GM19468 (cell line): ENCODE data around the gene PNPLA8.
"Not testable (repeated sequence)": the region's sequence is repeated elsewhere in the genome, so short reads cannot be mapped to it uniquely, and the experiment has no call there.

Source experiments
- ATAC-seq: cut with Tn5 transposase; IDR thresholded peaks from one replicate; pipeline ENCODE4 v1.9.1; 2021; ENCODE audit warnings: mild to moderate bottlenecking, moderate library complexity, moderate number of reproducible peaks; ENCODE audit not compliant: unreplicated experiment; ENCODE audit errors: extremely low read depth

Gene PNPLA8

GRCh38 chr7:108484137-108484536 is 41.8 kb downstream of the PNPLA8 start:
- ATAC-seq = no peak

- no peak for ATAC-seq
Observed at GRCh38 chr7:108480311-108480710, 45.6 kb downstream of the PNPLA8 start.

DNA sequence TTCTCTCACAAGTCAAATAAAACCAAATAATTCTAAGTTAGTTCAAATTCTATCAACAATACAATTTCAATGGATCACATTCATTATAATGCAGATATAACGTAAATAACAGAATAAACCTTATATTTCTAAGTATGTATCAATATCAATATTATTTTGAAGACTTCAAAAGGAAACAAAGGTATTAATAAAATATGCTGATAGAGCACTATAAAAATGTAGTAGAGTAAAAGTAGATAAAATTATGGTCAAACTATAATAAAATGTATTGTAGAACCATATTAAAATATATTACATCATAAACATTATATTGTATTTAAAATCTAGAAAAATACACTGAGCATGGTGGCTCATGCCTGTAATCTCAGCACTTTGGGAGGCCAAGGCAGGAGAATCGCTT is 46.2 kb downstream of the PNPLA8 start:
- ATAC-seq = no peak

- no peak for ATAC-seq
Observed at GRCh38 chr7:108479118-108479517, 46.8 kb downstream of the PNPLA8 start.

GRCh38 chr7:108468246-108468645 is 57.7 kb downstream of the PNPLA8 start:
- no peak for ATAC-seq

DNA sequence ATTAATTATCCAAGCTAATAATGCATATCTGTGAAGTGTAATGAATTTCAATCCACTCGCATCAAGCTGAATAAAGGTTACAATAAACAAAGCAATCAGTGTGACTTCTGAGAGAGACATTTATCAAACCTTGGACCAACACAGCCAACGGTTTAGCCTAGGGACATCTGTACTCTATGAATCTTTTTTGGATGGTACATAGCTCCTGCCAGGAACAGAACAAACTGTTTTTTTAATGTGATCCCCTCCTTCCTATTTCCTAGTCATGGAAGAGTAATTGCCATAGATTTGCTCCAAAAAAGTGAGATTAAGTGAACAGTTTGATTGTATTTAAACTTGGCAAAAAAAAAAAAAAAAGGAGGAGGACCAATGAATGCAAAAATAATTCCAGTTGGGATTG is 58.5 kb downstream of the PNPLA8 start:
- no peak for ATAC-seq

DNA sequence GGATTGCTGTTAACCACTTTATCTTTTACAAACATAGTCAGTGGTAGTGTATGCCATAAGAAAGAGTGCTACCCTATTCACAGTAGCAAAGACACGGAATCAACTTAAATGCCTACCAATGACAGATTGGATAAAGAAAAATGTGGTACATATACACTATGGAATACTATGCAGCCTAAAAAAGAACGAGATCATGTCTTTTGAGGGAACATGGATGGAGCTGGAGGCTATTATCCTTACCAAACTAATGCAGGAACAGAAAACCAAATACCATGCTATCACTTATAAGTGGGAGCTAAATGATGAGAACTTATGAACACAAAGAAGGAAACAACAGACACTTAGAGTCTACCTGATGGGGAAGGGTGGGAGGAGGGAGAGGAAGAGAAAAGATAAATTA is 59.6 kb downstream of the PNPLA8 start:
- not testable (repeated sequence) for ATAC-seq

- no peak for ATAC-seq
Observed at GRCh38 chr7:108464743-108465142, 61.2 kb downstream of the PNPLA8 start.

DNA sequence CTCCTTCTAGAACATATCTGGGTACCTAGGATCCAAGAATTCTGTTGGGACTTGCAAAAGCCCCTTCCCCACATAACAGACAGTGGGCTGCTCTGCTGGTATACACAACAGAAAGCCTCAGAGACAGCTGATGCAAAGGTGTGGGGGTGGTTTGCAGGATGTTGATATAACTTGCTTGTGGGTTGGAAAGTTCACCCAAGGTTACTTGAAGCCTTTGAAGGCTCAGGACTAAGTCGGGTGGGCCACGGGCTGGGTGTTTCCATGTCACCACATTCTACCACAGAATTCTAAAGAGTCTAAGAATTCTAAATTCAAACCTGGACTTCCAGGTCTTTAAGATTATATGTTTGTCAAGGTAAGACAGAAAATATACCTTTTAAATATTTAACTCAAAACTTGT is 62.3 kb downstream of the PNPLA8 start:
- ATAC-seq = no peak

DNA sequence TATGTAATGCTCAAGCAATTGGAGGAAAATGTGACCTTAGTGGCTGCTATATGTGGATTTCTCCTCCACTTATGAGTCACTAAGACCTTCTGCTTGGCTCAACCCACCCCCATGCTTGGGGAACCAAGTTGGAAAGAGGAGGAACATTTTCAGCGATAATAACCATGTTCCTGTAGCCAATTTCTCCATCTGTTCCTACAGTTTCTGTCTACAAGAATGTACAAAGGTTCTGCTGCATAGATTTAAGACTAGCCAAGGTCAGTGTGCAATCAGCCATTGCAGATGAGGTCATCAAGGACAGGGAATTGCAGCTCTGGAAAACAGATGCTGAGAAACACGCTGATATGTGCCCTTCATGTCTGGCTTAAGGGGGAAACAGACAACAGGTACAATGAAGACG is 64.1 kb downstream of the PNPLA8 start:
- no peak for ATAC-seq

DNA sequence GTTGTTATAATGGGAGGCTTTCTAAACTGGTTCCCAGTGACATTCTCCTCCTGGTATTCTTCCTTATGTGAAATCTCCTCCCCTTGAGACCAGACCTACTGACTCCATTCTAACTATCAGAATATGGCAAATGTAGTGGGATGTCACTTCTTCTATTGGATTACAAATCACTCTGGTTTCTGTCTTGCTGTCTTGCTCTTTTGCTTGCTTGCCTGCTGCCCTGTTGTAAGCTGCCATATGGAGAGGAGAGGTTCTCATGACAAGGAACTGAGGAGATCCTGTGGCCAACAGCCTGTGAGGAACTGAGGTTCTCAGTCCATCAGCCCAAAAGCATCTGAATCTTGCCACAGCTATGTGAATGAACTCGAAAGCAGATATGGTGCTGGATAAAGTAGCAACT is 65.0 kb downstream of the PNPLA8 start:
- ATAC-seq = no peak

- ATAC-seq = no peak
Observed at GRCh38 chr7:108459922-108460551, 65.9 kb downstream of the PNPLA8 start.

DNA sequence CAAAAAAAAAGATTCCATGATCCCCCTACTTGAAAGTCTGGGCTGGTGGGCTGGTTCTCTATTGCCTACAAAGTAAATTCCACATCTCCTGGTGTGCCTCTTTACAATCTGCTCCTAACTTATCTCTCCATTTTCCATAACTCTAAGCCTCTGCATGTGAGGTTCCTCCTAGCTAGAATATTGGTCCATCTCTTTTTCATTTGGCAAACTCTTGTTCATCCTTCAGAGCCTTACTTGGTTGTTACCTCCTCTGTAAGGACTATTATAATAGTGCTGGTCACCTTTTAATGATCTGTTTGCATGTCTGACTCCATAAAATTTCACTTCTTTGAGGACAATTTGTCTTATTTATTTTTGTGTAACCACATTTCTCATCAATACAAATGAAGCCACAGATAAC is 68.1 kb downstream of the PNPLA8 start:
- ATAC-seq = no peak

DNA sequence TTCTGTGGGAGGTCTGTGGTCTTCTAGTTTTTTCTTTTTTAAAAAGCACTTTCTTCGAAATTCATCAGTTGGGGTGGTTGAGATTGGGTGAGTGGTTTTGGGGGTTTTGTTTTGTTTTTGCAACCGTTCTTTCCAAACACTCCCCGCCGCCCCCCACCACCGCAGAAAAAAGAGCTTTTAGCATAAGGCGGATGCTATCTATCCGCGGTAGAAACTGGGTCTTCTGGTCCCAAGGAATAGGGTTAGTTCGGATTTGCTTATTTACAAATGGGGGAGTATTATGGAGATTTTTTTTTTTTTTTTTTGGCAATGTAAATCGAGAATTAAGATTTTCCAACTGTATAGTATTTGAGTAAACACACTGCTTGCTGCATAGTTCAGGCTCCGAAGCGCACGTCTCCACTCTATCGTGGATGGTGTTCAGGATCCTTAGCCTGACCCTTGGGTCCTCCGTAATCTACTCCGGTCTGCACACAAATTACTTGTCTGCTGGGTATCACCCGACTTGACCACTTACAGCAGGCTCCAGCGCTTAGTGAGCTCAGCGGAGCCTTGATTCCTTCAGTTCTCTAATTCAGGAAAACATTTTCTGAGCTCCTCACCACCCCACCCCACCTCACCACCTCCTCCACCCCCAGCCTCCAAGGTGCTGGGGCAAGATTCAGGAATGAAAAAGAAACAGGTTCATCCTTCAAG is 68.9 kb downstream of the PNPLA8 start:
- ATAC-seq = no peak

GRCh38 chr7:108455998-108456677 is 69.8 kb downstream of the PNPLA8 start, which contains the start of gene NRCAM:
NRCAM (minus strand) TSS chr7:108456436; CDS start chr7:108240064, 216,372 bp downstream.
- peak; percentile 30 for ATAC-seq

DNA sequence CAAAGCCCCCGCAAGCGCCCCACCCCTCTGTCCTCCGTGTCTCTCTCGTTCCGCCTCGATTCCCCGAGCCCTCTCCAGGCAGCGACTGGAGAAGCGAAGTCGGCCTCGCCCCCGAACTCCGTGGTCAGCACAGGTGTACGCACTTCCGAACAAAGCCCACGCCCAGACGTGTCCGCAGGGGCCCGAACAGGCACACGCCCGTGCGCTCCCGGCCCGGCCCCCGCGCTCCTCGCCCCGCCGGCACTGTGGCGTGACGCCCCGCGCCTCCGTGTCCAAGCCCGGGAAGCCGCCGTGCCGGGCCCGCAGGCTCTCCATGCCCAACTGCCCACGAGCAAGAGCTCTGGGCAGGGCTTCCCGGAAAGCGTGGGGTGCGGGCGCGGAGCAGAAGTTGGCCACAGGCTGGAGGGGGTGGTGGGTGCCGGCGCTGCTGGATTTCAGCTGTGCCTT is 70.4 kb downstream of the PNPLA8 start:
- ATAC-seq = no peak

GRCh38 chr7:108454674-108455550 is 71.0 kb downstream of the PNPLA8 start:
- ATAC-seq = no peak

GRCh38 chr7:108454317-108454673 is 71.6 kb downstream of the PNPLA8 start:
- no peak for ATAC-seq

GRCh38 chr7:108453320-108453719 is 72.6 kb downstream of the PNPLA8 start:
- no peak for ATAC-seq

- no peak for ATAC-seq
Observed at GRCh38 chr7:108452707-108453106, 73.2 kb downstream of the PNPLA8 start.
